HL-60 (cell line): ENCODE measurements around the gene ENGASE.

ENCODE experiments used
- DNase-seq, 2 experiments: peaks; one replicate each; pipeline ENCODE4 v3.0.0-alpha.2; 2010 to 2020; ENCODE audit warnings: low read depth in 1 of 2, low spot score in 1 of 2
- H3K27ac ChIP-seq: fragments of 250-450 bp; sonication (Bioruptor Pico); replicated peaks from 2 replicates; pipeline ENCODE4 v1.5.1; 2020; ENCODE audit warnings: mild to moderate bottlenecking, moderate library complexity
- H3K27me3 ChIP-seq: fragments of 250-450 bp; sonication (Bioruptor Pico); 2 replicates; pipeline ENCODE4 v1.5.1; 2021; ENCODE audit warnings: mild to moderate bottlenecking, moderate library complexity; ENCODE audit not compliant: insufficient read depth, poor library complexity, severe bottlenecking
- H3K4me3 ChIP-seq: replicated peaks from 2 replicates; pipeline ENCODE4 v1.5.1; 2011; ENCODE audit warnings: mild to moderate bottlenecking, control low read depth, low read length; ENCODE audit not compliant: insufficient read depth
- GABPA ChIP-seq: IDR thresholded peaks from 2 replicates; pipeline ENCODE4 v1.6.1; 2012; ENCODE audit warnings: low read depth
- POLR2AphosphoS5 ChIP-seq: IDR thresholded peaks from 2 replicates; pipeline ENCODE4 v1.6.1; 2012; ENCODE audit warnings: low read depth
- REST ChIP-seq: IDR thresholded peaks from 2 replicates; pipeline ENCODE4 v1.6.1; 2012; ENCODE audit warnings: low read depth; ENCODE audit not compliant: insufficient replicate concordance
- SPI1 ChIP-seq: IDR thresholded peaks from 2 replicates; pipeline ENCODE4 v1.6.1; 2012; ENCODE audit warnings: low read depth, mild to moderate bottlenecking, borderline replicate concordance
- TF ChIP-seq, protein P1 (sequence below): IDR thresholded peaks from one replicate; pipeline ENCODE4 v1.5.1; 2011; ENCODE audit warnings: low read length, control low read depth, inconsistent platforms; ENCODE audit not compliant: insufficient read depth

ENGASE gene

GRCh38 chr17:79043191-79043930 is 31.3 kb upstream of the ENGASE start:
- Histone ChIP-seq H3K27me3 (no peaks in the 10 kb centered on the region), H3K4me3 (no peak overlapping the region), H3K27ac (no peak overlapping the region)
- TF ChIP-seq GABPA: no peak
- TF ChIP-seq, protein P1, sequence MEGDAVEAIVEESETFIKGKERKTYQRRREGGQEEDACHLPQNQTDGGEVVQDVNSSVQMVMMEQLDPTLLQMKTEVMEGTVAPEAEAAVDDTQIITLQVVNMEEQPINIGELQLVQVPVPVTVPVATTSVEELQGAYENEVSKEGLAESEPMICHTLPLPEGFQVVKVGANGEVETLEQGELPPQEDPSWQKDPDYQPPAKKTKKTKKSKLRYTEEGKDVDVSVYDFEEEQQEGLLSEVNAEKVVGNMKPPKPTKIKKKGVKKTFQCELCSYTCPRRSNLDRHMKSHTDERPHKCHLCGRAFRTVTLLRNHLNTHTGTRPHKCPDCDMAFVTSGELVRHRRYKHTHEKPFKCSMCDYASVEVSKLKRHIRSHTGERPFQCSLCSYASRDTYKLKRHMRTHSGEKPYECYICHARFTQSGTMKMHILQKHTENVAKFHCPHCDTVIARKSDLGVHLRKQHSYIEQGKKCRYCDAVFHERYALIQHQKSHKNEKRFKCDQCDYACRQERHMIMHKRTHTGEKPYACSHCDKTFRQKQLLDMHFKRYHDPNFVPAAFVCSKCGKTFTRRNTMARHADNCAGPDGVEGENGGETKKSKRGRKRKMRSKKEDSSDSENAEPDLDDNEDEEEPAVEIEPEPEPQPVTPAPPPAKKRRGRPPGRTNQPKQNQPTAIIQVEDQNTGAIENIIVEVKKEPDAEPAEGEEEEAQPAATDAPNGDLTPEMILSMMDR: no peak
- TF ChIP-seq SPI1: no peak
- TF ChIP-seq REST: no peak
- no peak for DNase-seq

GRCh38 chr17:79043931-79044320 is 30.7 kb upstream of the ENGASE start:
- DNase-seq: no peak
- H3K27ac ChIP-seq: no peak overlapping the region
- H3K27me3 ChIP-seq: no peaks in the 10 kb centered on the region
- H3K4me3 ChIP-seq: no peak overlapping the region
- no peak for TF ChIP-seq SPI1
- no peak for TF ChIP-seq POLR2AphosphoS5
- TF ChIP-seq, protein P1: no peak
- no peak for TF ChIP-seq REST
- no peak for TF ChIP-seq GABPA

DNA sequence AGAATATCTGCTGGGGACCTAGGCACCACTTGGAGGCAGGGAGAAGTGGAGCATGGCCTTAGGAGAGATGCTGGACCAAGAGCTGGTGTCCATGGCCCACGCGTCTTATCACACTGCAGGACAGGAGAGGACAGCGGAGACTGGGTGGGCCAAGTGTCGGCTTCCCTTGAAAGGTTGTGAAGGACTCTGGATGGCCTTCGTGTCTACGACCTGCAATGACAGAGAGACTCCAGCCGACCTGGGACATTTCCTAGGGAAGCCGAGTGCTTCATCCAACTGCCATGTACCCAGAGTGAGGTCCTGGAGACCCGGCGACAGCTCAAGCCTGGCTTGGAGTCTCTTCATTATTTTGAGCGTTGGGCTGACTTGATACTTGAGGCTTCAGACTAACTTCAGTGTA is 30.2 kb upstream of the ENGASE start:
- H3K27me3 ChIP-seq: no peaks in the 10 kb centered on the region
- DNase-seq: no peak
- no peak overlapping the region for H3K27ac ChIP-seq
- no peak overlapping the region for H3K4me3 ChIP-seq
- TF ChIP-seq GABPA: no peak
- no peak for TF ChIP-seq REST
- TF ChIP-seq SPI1: no peak
- TF ChIP-seq POLR2AphosphoS5: no peak
- TF ChIP-seq, protein P1: no peak
